Sigmoid colon (tissue), 7 donors: ENCODE results near the gene CDON. TPM values are rescaled to one million over a fixed set of nuclear protein-coding genes. Genes with fewer than 3 reads are reported as not detected.
"Not testable (repeated sequence)": the region's sequence is repeated elsewhere in the genome, so short reads cannot be mapped to it uniquely, and the experiment has no call there.

ENCODE experiments used
- DNase-seq: peaks from one replicate; pipeline ENCODE4 v3.0.0-alpha.2; 2019
- H3K27ac ChIP-seq, 4 donors: fragments of 200-600 bp; sonication (generic); one replicate each; pipeline ENCODE4 v1.5.1; 2016 to 2019; ENCODE audit warnings: mild to moderate bottlenecking in 1 of 4
- H3K27me3 ChIP-seq, 3 donors: fragments of 200-600 bp; sonication (generic); one replicate each; pipeline ENCODE4 v1.5.1; 2019; ENCODE audit warnings: mild to moderate bottlenecking in 1 of 3
- H3K36me3 ChIP-seq, 4 donors: fragments of 200-600 bp; sonication (generic); one replicate each; pipeline ENCODE4 v1.5.1; 2016 to 2019
- H3K4me1 ChIP-seq, 4 donors: fragments of 200-600 bp; sonication (generic); one replicate each; pipeline ENCODE4 v1.5.1; 2017 to 2019
- H3K4me3 ChIP-seq, 4 donors: fragments of 200-600 bp; sonication (generic); one replicate each; pipeline ENCODE4 v1.5.1; 2017 to 2019; ENCODE audit warnings: mild to moderate bottlenecking in 2 of 4, moderate library complexity in 1 of 4
- H3K9me3 ChIP-seq, 4 donors: fragments of 200-600 bp in 3 of 4; sonication (generic) in 3 of 4; one replicate each; pipeline versions ENCODE4 v1.5.1 to v1.6.1; 2013 to 2019
- CTCF ChIP-seq, 4 experiments: fragments of 450-650 bp in 3 of 4; fragments of 200-600 bp in 1 of 4; IDR thresholded peaks; one replicate each; pipeline ENCODE4 v1.5.1; 2016 to 2019; ENCODE audit warnings: antibody characterized with exemption in 4 of 4, mild to moderate bottlenecking in 3 of 4, moderate library complexity in 2 of 4
- EP300 ChIP-seq, 4 donors: sonication (generic); formaldehyde crosslinking; IDR thresholded peaks; one replicate each; pipeline ENCODE4 v1.6.1; 2017; ENCODE audit warnings: antibody characterized with exemption in 4 of 4
- POLR2A ChIP-seq, 2 donors: fragments of 450-650 bp; IDR thresholded peaks; one replicate each; pipeline ENCODE4 v1.6.1; 2016; ENCODE audit warnings: antibody characterized with exemption in 2 of 2, mild to moderate bottlenecking in 2 of 2, moderate library complexity in 2 of 2
- POLR2AphosphoS5 ChIP-seq, 4 donors: sonication (generic); formaldehyde crosslinking; IDR thresholded peaks; one replicate each; pipeline ENCODE4 v1.6.1; 2017; ENCODE audit warnings: antibody characterized with exemption in 4 of 4
- WGBS, 2 donors: extraction: QIAGEN DNeasy Blood & Tissue Kit; methylation state at CpG; one replicate each; pipeline ENCODE4 v1.1.7; 2013; 5-methylcytosine and 5-hydroxymethylcytosine counted together
- intact Hi-C: fragments of 100-400 bp; cut with DNase I; formaldehyde crosslinking; loops from one replicate; pipeline ENCODE4 v1.15.1; 2023
- polyA plus RNA-seq, 3 donors: library from polyadenylated mRNA; stranded (reverse); fragments of 200-250 nt; gene quantifications; one replicate each; pipeline ENCODE4 v1.2.3, GENCODE V29; 2013
- total RNA-seq, 4 donors: library from RNA; depleted of rRNA; stranded (reverse); fragments of >200 nt; gene quantifications; one replicate each; pipeline ENCODE4 v1.1.0, GENCODE V29; 2016
- donor health status: healthy with polysubstance abuse.
- donor health status: Bipolar disorder and iron deficiency.
- donor health status: healthy.

The CDON gene
- total and polyA plus RNA-seq, 7 donors, result under 0.01 to 88.1 (median 48.9) TPM

GRCh38 chr11:125922156-125922555, 140.5 kb downstream of the CDON start:
- H3K36me3 ChIP-seq, result no peaks in the 10 kb centered on the region
- no peak overlapping the region for H3K27ac ChIP-seq
- 86 to 91% methylated on average over 3 of the region's 3 CpGs for WGBS, 2 donors
- H3K27me3 ChIP-seq, result no peaks in the 10 kb centered on the region
- H3K9me3 ChIP-seq, result no peaks in the 10 kb centered on the region
- DNase-seq, result no peak
- no peak overlapping the region for H3K4me3 ChIP-seq
- peaks cover 0 to 9% (median 4%) of the 10 kb centered on the region in 4 donors for H3K4me1 ChIP-seq
- no peak for TF ChIP-seq EP300 (IDR thresholded peaks at IDR 0.05)
- no peak for TF ChIP-seq CTCF (IDR thresholded peaks at IDR 0.05)
- no peak for TF ChIP-seq POLR2AphosphoS5 (IDR thresholded peaks at IDR 0.05)
- no peak for TF ChIP-seq POLR2A (IDR thresholded peaks at IDR 0.05)
- intact Hi-C loops, result loop anchor here (5.0 kb wide), 1 partner anchor 140 kb away; the partner anchor contains the start of gene CDON

- no peak overlapping the region for H3K4me3 ChIP-seq
- DNase-seq, result no peak
- H3K36me3 ChIP-seq, result no peaks in the 10 kb centered on the region
- no peaks in the 10 kb centered on the region for H3K9me3 ChIP-seq
- H3K27ac ChIP-seq, result no peak overlapping the region
- no peaks in the 10 kb centered on the region for H3K27me3 ChIP-seq
- intact Hi-C loops, result loop anchor here (5.0 kb wide), 1 partner anchor 141 kb away; the partner anchor contains the start of gene CDON
- H3K4me1 ChIP-seq, result peaks cover 0 to 9% (median 4%) of the 10 kb centered on the region in 4 donors
- TF ChIP-seq CTCF (IDR thresholded peaks at IDR 0.05) (no peak), POLR2A (IDR thresholded peaks at IDR 0.05) (no peak), POLR2AphosphoS5 (IDR thresholded peaks at IDR 0.05) (no peak), EP300 (IDR thresholded peaks at IDR 0.05) (no peak)
- WGBS, 2 donors, result 31 to 72% methylated on average over 9 of the region's 9 CpGs
Observed at GRCh38 chr11:125921042-125921441, 141.6 kb downstream of the CDON start.

- Histone ChIP-seq H3K27me3 (no peaks in the 10 kb centered on the region), H3K4me1 (no peaks in the 10 kb centered on the region), H3K4me3 (no peak overlapping the region), H3K9me3 (no peaks in the 10 kb centered on the region), H3K27ac (no peak overlapping the region), H3K36me3 (no peaks in the 10 kb centered on the region)
- no peak for TF ChIP-seq EP300 (IDR thresholded peaks at IDR 0.05)
- TF ChIP-seq POLR2AphosphoS5 (IDR thresholded peaks at IDR 0.05), result no peak
- TF ChIP-seq CTCF (IDR thresholded peaks at IDR 0.05), result no peak
- TF ChIP-seq POLR2A (IDR thresholded peaks at IDR 0.05), result no peak
- intact Hi-C loops, result no loop called here
- 88 to 93% methylated on average over 13 of the region's 13 CpGs for WGBS, 2 donors
- no peak for DNase-seq
Observed at GRCh38 chr11:125918140-125918840, 144.4 kb downstream of the CDON start.

- no peak overlapping the region for H3K27ac ChIP-seq
- no peaks in the 10 kb centered on the region for H3K27me3 ChIP-seq
- TF ChIP-seq POLR2A (IDR thresholded peaks at IDR 0.05) (no peak), POLR2AphosphoS5 (IDR thresholded peaks at IDR 0.05) (no peak), EP300 (IDR thresholded peaks at IDR 0.05) (no peak), CTCF (IDR thresholded peaks at IDR 0.05) (no peak)
- H3K4me1 ChIP-seq, result no peaks in the 10 kb centered on the region
- 20 to 71% methylated on average over 12 of the region's 12 CpGs for WGBS, 2 donors
- H3K4me3 ChIP-seq, result no peak overlapping the region
- H3K36me3 ChIP-seq, result no peaks in the 10 kb centered on the region
- intact Hi-C loops, result no loop called here
- no peaks in the 10 kb centered on the region for H3K9me3 ChIP-seq
- no peak for DNase-seq
Observed at GRCh38 chr11:125916683-125917347, 145.9 kb downstream of the CDON start.

- intact Hi-C loops, H3K27me3 ChIP-seq, H3K27ac ChIP-seq, DNase-seq, H3K4me3 ChIP-seq, H3K36me3 ChIP-seq, H3K4me1 ChIP-seq, H3K9me3 ChIP-seq: not testable (repeated sequence)
- 84 to 87% methylated on average over 3 of the region's 3 CpGs for WGBS, 2 donors
Observed at GRCh38 chr11:125914601-125915000, 148.1 kb downstream of the CDON start.
